Heart left ventricle (tissue), 16 donors: ENCODE data around the gene UQCC3. TPM values are rescaled to one million over a fixed set of nuclear protein-coding genes. Genes with fewer than 3 reads are reported as not detected.

Source experiments
- ATAC-seq, 4 donors: fragments of 200-7000 bp; cut with Tn5 transposase; one replicate each; pipeline ENCODE4 v1.9.1; 2020 to 2022; ENCODE audit warnings: moderate library complexity in 4 of 4, mild to moderate bottlenecking in 3 of 4, moderate number of reproducible peaks in 1 of 4
- DNase-seq, 5 donors: peaks; one replicate each; pipeline ENCODE4 v3.0.0-alpha.2; 2020
- H3K27ac ChIP-seq, 12 donors: fragments of 200-600 bp; sonication (generic) in 4 of 12; one replicate each; pipeline versions ENCODE4 v1.5.0 to v1.8.0; 2016 to 2022; ENCODE audit warnings: mild to moderate bottlenecking in 2 of 12
- H3K27me3 ChIP-seq, 9 donors: fragments of 200-600 bp; sonication (generic) in 2 of 9; one replicate each; pipeline versions ENCODE4 v1.5.1 to v1.8.0; 2016 to 2022; ENCODE audit warnings: mild to moderate bottlenecking in 3 of 9
- H3K36me3 ChIP-seq, 9 donors: fragments of 200-600 bp; sonication (generic) in 2 of 9; one replicate each; pipeline versions ENCODE4 v1.5.0 to v1.8.0; 2018 to 2022; ENCODE audit warnings: mild to moderate bottlenecking in 2 of 9
- H3K4me1 ChIP-seq, 12 donors: fragments of 200-600 bp; sonication (generic) in 4 of 12; one replicate each; pipeline versions ENCODE4 v1.5.0 to v1.8.0; 2016 to 2022; ENCODE audit warnings: mild to moderate bottlenecking in 3 of 12
- H3K4me3 ChIP-seq, 12 donors: fragments of 200-600 bp; sonication (generic) in 4 of 12; one replicate each; pipeline versions ENCODE4 v1.5.0 to v1.8.0; 2017 to 2022; ENCODE audit warnings: mild to moderate bottlenecking in 9 of 12, moderate library complexity in 4 of 12
- H3K9me3 ChIP-seq, 12 donors: fragments of 200-600 bp; sonication (generic) in 4 of 12; one replicate each; pipeline versions ENCODE4 v1.5.0 to v1.8.0; 2016 to 2022; ENCODE audit warnings: mild to moderate bottlenecking in 1 of 12
- POLR2A ChIP-seq, 2 donors: fragments of 450-650 bp; IDR thresholded peaks; one replicate each; pipeline ENCODE4 v1.6.1; 2017; ENCODE audit warnings: antibody characterized with exemption in 2 of 2, mild to moderate bottlenecking in 2 of 2, moderate library complexity in 2 of 2
- WGBS, 4 donors: extraction: QIAGEN DNeasy Blood & Tissue Kit in 2 of 4; methylation state at CpG; one replicate each; pipeline versions ENCODE4 v1.1.5 to v1.1.7; 2013 to 2018; 5-methylcytosine and 5-hydroxymethylcytosine counted together
- intact Hi-C, 10 donors: fragments of 100-400 bp; cut with DNase I; formaldehyde crosslinking; loops; one replicate each; pipeline versions ENCODE4 v1.11.1 to v1.14.2; 2022
- polyA plus RNA-seq, 2 donors: library from polyadenylated mRNA; stranded (reverse); fragments of 200-250 nt; gene quantifications; one replicate each; pipeline ENCODE4 v1.2.3, GENCODE V29; 2013
- total RNA-seq, 9 donors: library from RNA; depleted of rRNA in 2 of 9; stranded (reverse); fragments of >200 nt in 2 of 9; fragmentation: NEBNext Ultra II Directional in 3 of 9; extraction: Animal tissue kit (Norgen Biotek cat#: 25700) in 3 of 9; gene quantifications; one replicate each; pipeline versions ENCODE4 v1.1.0 to v1.2.4, GENCODE V29; 2016 to 2023
- TF ChIP-seq, protein P1 (sequence below), 12 donors: fragments of 200-600 bp; sonication (generic) in 4 of 12; IDR thresholded peaks; one replicate each; pipeline versions ENCODE4 v1.5.0 to v1.8.0; 2018 to 2022; ENCODE audit warnings: antibody characterized with exemption in 12 of 12, mild to moderate bottlenecking in 5 of 12
- donor health status: ischemic (EF 13 %, LVEDD 7.1; RV severe dilation, severe dysfunction).
- donor health status: healthy with polysubstance abuse.
- donor health status: DM: no; HTN: yes; CAD: no.
- donor health status: DM: no; HTN: no; CAD: no.
- donor health status: ischemic (EF 25% LVEDD 6.9; RV normal size, moderate dysfunction).
- donor health status: ischemic (EF 25% LVEDD 5.7; RV mildly dilated, moderate dysfunction).
- donor health status: healthy.
- donor health status: DM: yes; HTN: yes; CAD: no.
- donor health status: ischemic (EF 35%, LVEDD 5.7; RV mildly dilated, moderate dysfunction).
- donor health status: nonischemic (EF 11% LVEDD 7.7; RV severe dilation, severe dysfunction).
- donor health status: DM: yes; HTN: yes; CAD: no.
- donor health status: PGD.
- donor health status: ischemic (EF 29% LVEDD 5.4; RV normal size, mild dysfunction).
- donor health status: nonischemic (EF 23%, LVEDD 6.1; RV moderate dilation, normal function).

UQCC3 gene
- total and polyA plus RNA-seq, 11 donors = 5.3 to 15.8 (median 6.1) TPM

GRCh38 chr11:62716816-62717215, 45.3 kb downstream of the UQCC3 start:
- H3K27me3 ChIP-seq = no peaks in the 10 kb centered on the region
- ATAC-seq (no peak), DNase-seq (no peak)
- TF ChIP-seq POLR2A (IDR thresholded peaks at IDR 0.05) = no peak
- TF ChIP-seq, protein P1, sequence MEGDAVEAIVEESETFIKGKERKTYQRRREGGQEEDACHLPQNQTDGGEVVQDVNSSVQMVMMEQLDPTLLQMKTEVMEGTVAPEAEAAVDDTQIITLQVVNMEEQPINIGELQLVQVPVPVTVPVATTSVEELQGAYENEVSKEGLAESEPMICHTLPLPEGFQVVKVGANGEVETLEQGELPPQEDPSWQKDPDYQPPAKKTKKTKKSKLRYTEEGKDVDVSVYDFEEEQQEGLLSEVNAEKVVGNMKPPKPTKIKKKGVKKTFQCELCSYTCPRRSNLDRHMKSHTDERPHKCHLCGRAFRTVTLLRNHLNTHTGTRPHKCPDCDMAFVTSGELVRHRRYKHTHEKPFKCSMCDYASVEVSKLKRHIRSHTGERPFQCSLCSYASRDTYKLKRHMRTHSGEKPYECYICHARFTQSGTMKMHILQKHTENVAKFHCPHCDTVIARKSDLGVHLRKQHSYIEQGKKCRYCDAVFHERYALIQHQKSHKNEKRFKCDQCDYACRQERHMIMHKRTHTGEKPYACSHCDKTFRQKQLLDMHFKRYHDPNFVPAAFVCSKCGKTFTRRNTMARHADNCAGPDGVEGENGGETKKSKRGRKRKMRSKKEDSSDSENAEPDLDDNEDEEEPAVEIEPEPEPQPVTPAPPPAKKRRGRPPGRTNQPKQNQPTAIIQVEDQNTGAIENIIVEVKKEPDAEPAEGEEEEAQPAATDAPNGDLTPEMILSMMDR (IDR thresholded peaks at IDR 0.05) = no peak
- H3K27ac ChIP-seq = no peak overlapping the region
- WGBS, 4 donors = 89 to 94% (median 90%) methylated on average over 11 of the region's 11 CpGs
- no peaks in the 10 kb centered on the region for H3K9me3 ChIP-seq
- no peak overlapping the region for H3K4me3 ChIP-seq
- peaks cover 0 to 26% (median 11%) of the 10 kb centered on the region in 12 donors for H3K4me1 ChIP-seq
- intact Hi-C loops = no loop called here
- peaks cover 13 to 100% (median 98%) of the 10 kb centered on the region in 9 donors for H3K36me3 ChIP-seq

DNA sequence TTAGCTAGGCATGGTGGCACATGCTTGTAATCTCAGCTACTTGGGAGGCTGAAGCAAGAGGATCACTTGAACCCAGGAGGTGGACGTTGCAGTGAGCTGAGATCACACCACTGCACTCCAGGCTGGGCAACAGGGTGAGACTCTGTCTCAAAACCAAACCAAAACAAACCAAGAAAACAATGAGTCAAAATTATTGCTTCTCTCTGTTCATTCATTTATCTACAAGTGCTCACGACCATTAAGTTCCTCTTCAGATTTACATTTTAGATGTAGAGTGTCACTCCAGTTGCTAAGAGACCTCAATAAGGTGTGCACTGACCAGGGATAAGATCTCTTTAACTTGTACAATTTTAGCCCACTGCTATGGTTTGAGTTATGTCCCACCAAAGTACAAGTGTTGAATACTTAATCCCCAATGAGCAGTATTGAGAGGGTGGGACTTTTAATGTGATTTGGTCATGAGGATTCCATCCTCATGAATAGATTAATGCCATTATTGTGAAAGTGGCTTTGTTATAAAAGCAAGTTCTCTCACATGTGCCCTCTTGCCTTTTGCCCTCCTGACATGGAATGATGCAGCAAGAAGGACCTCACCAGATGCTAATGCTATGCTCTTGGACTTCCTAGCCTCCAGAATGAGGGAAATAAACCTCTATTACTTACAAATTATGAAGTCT, 48.0 kb downstream of the UQCC3 start:
- WGBS, 4 donors = 69 to 83% (median 81%) methylated on average over 2 of the region's 2 CpGs
- TF ChIP-seq POLR2A (IDR thresholded peaks at IDR 0.05) = no peak
- Histone ChIP-seq H3K4me3 (no peak overlapping the region), H3K9me3 (no peaks in the 10 kb centered on the region), H3K27me3 (no peaks in the 10 kb centered on the region), H3K36me3 (peaks cover 16 to 100% (median 96%) of the 10 kb centered on the region in 9 donors), H3K4me1 (peaks cover 0 to 21% (median 10%) of the 10 kb centered on the region in 12 donors), H3K27ac (no peak overlapping the region)
- no peak for DNase-seq
- ATAC-seq = no peak
- intact Hi-C loops = no loop called here

- H3K4me1 ChIP-seq = peaks cover 0 to 37% (median 22%) of the 10 kb centered on the region in 12 donors
- H3K27me3 ChIP-seq = no peaks in the 10 kb centered on the region
- ATAC-seq (no peak), DNase-seq (no peak)
- no peak for TF ChIP-seq POLR2A (IDR thresholded peaks at IDR 0.05)
- TF ChIP-seq, protein P1 (IDR thresholded peaks at IDR 0.05) = no peak
- intact Hi-C loops = loop anchor here in 2 of 10 donors (10.0 kb wide), 2 partner anchors 123 to 133 kb away; no protein-coding TSS in a partner anchor
- 47 to 60% (median 56%) methylated on average over 6 to 7 of the region's 7 CpGs for WGBS, 4 donors
- H3K27ac ChIP-seq = no peak overlapping the region
- peaks cover 7 to 80% (median 74%) of the 10 kb centered on the region in 9 donors for H3K36me3 ChIP-seq
- H3K9me3 ChIP-seq = no peaks in the 10 kb centered on the region
- no peak overlapping the region for H3K4me3 ChIP-seq
Measured at GRCh38 chr11:62721994-62722393, 50.5 kb downstream of the UQCC3 start.

Other genes starting within 250 kb of the UQCC3 start
- gene AHNAK, start 124.9 kb upstream of the UQCC3 start, total RNA-seq = 100 to 1,000 TPM; 251 to 861 (median 409) TPM
- 100 to 1,000 TPM in 1 of 2 donors, 10 to 100 TPM in 1; 84.4 to 251 TPM for gene AHNAK, start 124.9 kb upstream of the UQCC3 start, polyA plus RNA-seq
- 1,000 to 10,000 TPM in 3 of 9 donors, 100 to 1,000 TPM in 6; 799 to 1,135 (median 929) TPM for gene EEF1G, start 97.8 kb upstream of the UQCC3 start, total RNA-seq
- gene EEF1G, start 97.8 kb upstream of the UQCC3 start, polyA plus RNA-seq = 1,000 to 10,000 TPM in 1 of 2 donors, 100 to 1,000 TPM in 1; 549 to 1,190 TPM
- gene TUT1, start 80.2 kb upstream of the UQCC3 start, total RNA-seq = 10 to 100 TPM in 7 of 9 donors, 1 to 10 TPM in 2; 6.3 to 16.3 (median 11.3) TPM
- gene TUT1, start 80.2 kb upstream of the UQCC3 start, polyA plus RNA-seq = 10 to 100 TPM in 1 of 2 donors, 1 to 10 TPM in 1; 8.5 to 12.2 TPM
- 10 to 100 TPM; 24.1 to 55.3 (median 33.7) TPM for gene MTA2, start 69.8 kb upstream of the UQCC3 start, total RNA-seq
- 10 to 100 TPM; 18.4 to 40.3 TPM for gene MTA2, start 69.8 kb upstream of the UQCC3 start, polyA plus RNA-seq
- 10 to 100 TPM in 8 of 9 donors, 1 to 10 TPM in 1; 8.8 to 40.9 (median 16.2) TPM for gene EML3, start 58.9 kb upstream of the UQCC3 start, total RNA-seq
- 10 to 100 TPM; 14.7 to 15.3 TPM for gene EML3, start 58.9 kb upstream of the UQCC3 start, polyA plus RNA-seq
- 1 to 10 TPM; 1.5 to 5.8 (median 2.1) TPM for gene ROM1, start 58.4 kb upstream of the UQCC3 start, total RNA-seq
- gene ROM1, start 58.4 kb upstream of the UQCC3 start, polyA plus RNA-seq = 1 to 10 TPM; 2.9 to 5.3 TPM
- 10 to 100 TPM in 7 of 9 donors, 1 to 10 TPM in 2; 9.2 to 20.5 (median 12.3) TPM for gene B3GAT3, start 49.7 kb upstream of the UQCC3 start, total RNA-seq
- gene B3GAT3, start 49.7 kb upstream of the UQCC3 start, polyA plus RNA-seq = 10 to 100 TPM; 19.1 to 38.1 TPM
- 100 to 1,000 TPM in 4 of 9 donors, 10 to 100 TPM in 5; 64.4 to 182 (median 99.1) TPM for gene GANAB, start 25.1 kb upstream of the UQCC3 start, total RNA-seq
- 100 to 1,000 TPM in 1 of 2 donors, 10 to 100 TPM in 1; 49.3 to 113 TPM for gene GANAB, start 25.1 kb upstream of the UQCC3 start, polyA plus RNA-seq
- gene INTS5, start 18.4 kb upstream of the UQCC3 start, total RNA-seq = 10 to 100 TPM in 7 of 9 donors, 1 to 10 TPM in 2; 9.1 to 23.2 (median 11.5) TPM
- gene INTS5, start 18.4 kb upstream of the UQCC3 start, polyA plus RNA-seq = 10 to 100 TPM in 1 of 2 donors, 1 to 10 TPM in 1; 3.3 to 15.5 TPM
- gene C11orf98, start 6.5 kb upstream of the UQCC3 start, total RNA-seq = 10 to 100 TPM; 24.0 to 56.2 (median 28.5) TPM
- gene C11orf98, start 6.5 kb upstream of the UQCC3 start, polyA plus RNA-seq = 100 to 1,000 TPM in 1 of 2 donors, 10 to 100 TPM in 1; 75.1 to 191 TPM
- 1 to 10 TPM in 7 of 9 donors, under 1 TPM in 2; 0.38 to 8.7 (median 4.2) TPM for gene CSKMT, start 6.4 kb upstream of the UQCC3 start, total RNA-seq
- gene CSKMT, start 6.4 kb upstream of the UQCC3 start, polyA plus RNA-seq = 1 to 10 TPM; 4.4 to 6.6 TPM
- gene LBHD1, start 594 bp downstream of the UQCC3 start, total RNA-seq = 1 to 10 TPM; 1.8 to 6.3 (median 2.9) TPM
- 1 to 10 TPM; 1.4 to 1.8 TPM for gene LBHD1, start 594 bp downstream of the UQCC3 start, polyA plus RNA-seq
- gene UBXN1, start 7.4 kb downstream of the UQCC3 start, total RNA-seq = 100 to 1,000 TPM in 1 of 9 donors, 10 to 100 TPM in 8; 69.2 to 116 (median 83.1) TPM
- 100 to 1,000 TPM in 1 of 2 donors, 10 to 100 TPM in 1; 88.7 to 188 TPM for gene UBXN1, start 7.4 kb downstream of the UQCC3 start, polyA plus RNA-seq
- gene LRRN4CL, start 17.9 kb downstream of the UQCC3 start, total RNA-seq = 1 to 10 TPM in 8 of 9 donors, under 1 TPM in 1; 0.63 to 8.6 (median 2.7) TPM
- 1 to 10 TPM; 1.3 to 1.9 TPM for gene LRRN4CL, start 17.9 kb downstream of the UQCC3 start, polyA plus RNA-seq
- 10 to 100 TPM; 13.3 to 30.1 (median 20.0) TPM for gene BSCL2, start 35.8 kb downstream of the UQCC3 start, total RNA-seq
- 10 to 100 TPM; 23.1 to 39.4 TPM for gene BSCL2, start 35.8 kb downstream of the UQCC3 start, polyA plus RNA-seq
- gene GNG3, start 36.0 kb downstream of the UQCC3 start, total RNA-seq = under 1 TPM in 4 of 9 donors, not detected in 5; 0.27 to 0.55 (median 0.32) TPM
- gene GNG3, start 36.0 kb downstream of the UQCC3 start, polyA plus RNA-seq = under 1 TPM in 1 of 2 donors, not detected in 1; 0.14 TPM
- gene HNRNPUL2, start 55.8 kb downstream of the UQCC3 start, total RNA-seq = 10 to 100 TPM in 8 of 9 donors, 1 to 10 TPM in 1; 9.6 to 39.5 (median 32.6) TPM
- gene HNRNPUL2, start 55.8 kb downstream of the UQCC3 start, polyA plus RNA-seq = 10 to 100 TPM; 32.7 to 35.2 TPM
- gene TTC9C, start 56.8 kb downstream of the UQCC3 start, total RNA-seq = 10 to 100 TPM in 7 of 9 donors, 1 to 10 TPM in 2; 7.4 to 23.5 (median 12.1) TPM
- 10 to 100 TPM; 13.9 to 20.0 TPM for gene TTC9C, start 56.8 kb downstream of the UQCC3 start, polyA plus RNA-seq
- gene ZBTB3, start 82.5 kb downstream of the UQCC3 start, total RNA-seq = 10 to 100 TPM in 4 of 9 donors, 1 to 10 TPM in 5; 6.9 to 16.6 (median 9.9) TPM
- gene ZBTB3, start 82.5 kb downstream of the UQCC3 start, polyA plus RNA-seq = 1 to 10 TPM; 3.5 to 3.7 TPM
- gene POLR2G, start 89.9 kb downstream of the UQCC3 start, total RNA-seq = 10 to 100 TPM; 32.6 to 61.2 (median 43.8) TPM
- 100 to 1,000 TPM in 1 of 2 donors, 10 to 100 TPM in 1; 43.6 to 106 TPM for gene POLR2G, start 89.9 kb downstream of the UQCC3 start, polyA plus RNA-seq
- 10 to 100 TPM in 3 of 9 donors, 1 to 10 TPM in 6; 7.1 to 19.5 (median 9.3) TPM for gene TAF6L, start 99.7 kb downstream of the UQCC3 start, total RNA-seq
- 10 to 100 TPM; 12.7 to 12.9 TPM for gene TAF6L, start 99.7 kb downstream of the UQCC3 start, polyA plus RNA-seq
- gene TMEM179B, start 115.7 kb downstream of the UQCC3 start, total RNA-seq = 10 to 100 TPM; 14.7 to 46.0 (median 19.4) TPM
- gene TMEM179B, start 115.7 kb downstream of the UQCC3 start, polyA plus RNA-seq = 10 to 100 TPM; 23.8 to 47.3 TPM
- gene TMEM223, start 120.3 kb downstream of the UQCC3 start, total RNA-seq = 10 to 100 TPM; 19.0 to 52.3 (median 25.9) TPM
- gene TMEM223, start 120.3 kb downstream of the UQCC3 start, polyA plus RNA-seq = 10 to 100 TPM; 26.3 to 55.6 TPM
- gene NXF1, start 133.8 kb downstream of the UQCC3 start, total RNA-seq = 10 to 100 TPM; 28.5 to 51.7 (median 34.1) TPM
- 10 to 100 TPM; 40.7 to 63.4 TPM for gene NXF1, start 133.8 kb downstream of the UQCC3 start, polyA plus RNA-seq
- 10 to 100 TPM; 16.2 to 26.8 (median 18.9) TPM for gene STX5, start 160.4 kb downstream of the UQCC3 start, total RNA-seq
- gene STX5, start 160.4 kb downstream of the UQCC3 start, polyA plus RNA-seq = 10 to 100 TPM in 1 of 2 donors, 1 to 10 TPM in 1; 8.6 to 36.1 TPM
- not detected for gene TEX54, start 161.2 kb downstream of the UQCC3 start, total RNA-seq
- not detected for gene TEX54, start 161.2 kb downstream of the UQCC3 start, polyA plus RNA-seq
- gene WDR74, start 167.9 kb downstream of the UQCC3 start, total RNA-seq = 10 to 100 TPM; 19.2 to 36.6 (median 24.8) TPM
- 10 to 100 TPM; 28.7 to 70.6 TPM for gene WDR74, start 167.9 kb downstream of the UQCC3 start, polyA plus RNA-seq
- gene SLC3A2, start 209.2 kb downstream of the UQCC3 start, total RNA-seq = 10 to 100 TPM; 26.6 to 76.0 (median 59.1) TPM
- gene SLC3A2, start 209.2 kb downstream of the UQCC3 start, polyA plus RNA-seq = 100 to 1,000 TPM in 1 of 2 donors, 10 to 100 TPM in 1; 27.1 to 103 TPM
- gene CHRM1, start 249.7 kb downstream of the UQCC3 start, total RNA-seq = under 1 TPM in 2 of 9 donors, not detected in 7; 0.08 to 0.31 TPM
- not detected for gene CHRM1, start 249.7 kb downstream of the UQCC3 start, polyA plus RNA-seq